Right lung (tissue), 5 donors: Measurements from ENCODE around the gene CTRB2. TPM values are rescaled to one million over a fixed set of nuclear protein-coding genes. Genes with fewer than 3 reads are reported as not detected.
"Not testable (repeated sequence)": the region's sequence is repeated elsewhere in the genome, so short reads cannot be mapped to it uniquely, and the experiment has no call there.

ENCODE experiments used
- DNase-seq, 2 donors: peaks; one replicate each; pipeline ENCODE4 v3.0.0-alpha.2; 2013
- polyA plus RNA-seq, 5 donors: library from polyadenylated mRNA; unstranded; fragments of 120-200 nt; gene quantifications; one replicate each; pipeline versions ENCODE4 v1.2.1 to v1.2.3, GENCODE V29; 2013; ENCODE audit warnings: inconsistent platforms in 1 of 5, low replicate concordance in 1 of 5; ENCODE audit not compliant: insufficient read length in 5 of 5, insufficient read depth in 1 of 5

CTRB2 gene
- polyA plus RNA-seq, 5 donors: not detected

DNA sequence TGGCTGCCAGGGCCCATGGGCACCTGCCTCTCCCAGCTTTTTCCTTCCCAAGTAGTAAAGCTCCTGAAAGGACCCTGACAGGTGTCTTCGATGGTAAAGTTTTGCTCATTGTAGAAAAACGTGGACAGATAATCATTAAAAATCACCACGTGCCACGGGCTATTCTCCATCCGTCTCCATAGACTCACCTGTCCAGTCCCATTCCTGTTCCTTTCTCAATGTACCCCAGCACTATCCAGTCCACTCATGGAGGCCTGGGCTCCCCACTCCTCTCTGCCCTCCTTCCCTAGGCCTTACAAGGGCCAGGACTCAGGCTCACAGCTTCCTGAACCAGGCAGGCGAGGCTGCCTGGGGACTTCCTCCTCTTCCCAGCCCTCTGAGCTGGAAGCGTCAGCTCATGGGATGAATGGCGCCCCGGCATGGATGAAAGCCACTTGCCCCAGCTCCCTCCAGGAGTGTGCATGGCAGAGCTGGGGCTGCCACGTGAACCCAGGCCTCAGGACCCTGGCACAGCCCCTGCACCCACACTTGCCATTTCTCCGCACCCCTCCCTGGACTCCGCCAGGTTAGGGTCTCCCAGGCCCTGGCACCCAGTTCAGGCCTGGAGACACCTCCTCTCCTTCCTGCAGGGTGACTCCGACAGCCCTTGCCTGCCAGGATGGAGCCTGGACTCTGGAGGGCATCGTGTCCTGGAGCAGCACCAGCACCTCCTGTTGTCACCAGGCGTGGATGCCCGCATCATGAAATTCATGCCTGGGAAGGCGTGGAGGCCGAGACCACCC, 20.6 kb upstream of the CTRB2 start:
- no peak for DNase-seq

DNA sequence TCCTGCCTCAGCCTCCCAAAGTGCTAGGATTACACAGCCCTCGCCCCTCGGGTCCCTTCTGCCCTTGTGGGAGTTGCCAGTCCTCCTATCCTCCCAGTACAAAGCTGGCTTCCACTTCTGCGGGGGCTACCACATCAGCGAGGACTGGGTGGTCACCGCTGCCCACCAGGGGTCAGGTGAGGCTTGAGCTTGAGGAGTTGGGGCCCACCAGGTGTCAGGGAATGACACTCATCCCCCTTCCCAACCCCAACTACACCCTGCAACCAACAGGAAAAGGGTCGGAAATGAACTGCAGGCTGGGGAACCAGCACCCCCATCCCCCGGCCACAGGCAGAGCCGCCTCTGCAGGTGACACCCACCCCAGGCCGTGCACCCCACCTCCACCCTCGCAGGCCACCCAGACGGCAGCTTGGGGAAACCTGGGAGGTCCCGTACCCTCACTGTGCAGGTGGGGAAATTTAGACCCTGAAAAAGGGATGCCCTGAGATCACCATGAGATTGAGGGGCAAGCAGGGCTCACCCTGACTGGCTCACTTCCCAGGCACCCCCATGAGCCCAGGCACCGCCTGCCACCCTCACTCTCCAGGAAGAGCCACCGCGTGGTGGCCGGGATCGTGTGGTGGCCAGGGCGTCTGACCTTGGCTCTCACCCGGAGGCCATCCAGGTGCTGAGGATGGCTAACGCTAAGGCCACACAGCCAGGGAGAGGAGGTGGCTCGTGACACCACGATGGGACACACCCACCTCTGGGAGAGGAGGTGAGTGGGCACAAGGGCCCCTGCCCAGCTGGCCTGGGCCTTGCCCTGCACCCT, 19.8 kb upstream of the CTRB2 start:
- DNase-seq: no peak

DNA sequence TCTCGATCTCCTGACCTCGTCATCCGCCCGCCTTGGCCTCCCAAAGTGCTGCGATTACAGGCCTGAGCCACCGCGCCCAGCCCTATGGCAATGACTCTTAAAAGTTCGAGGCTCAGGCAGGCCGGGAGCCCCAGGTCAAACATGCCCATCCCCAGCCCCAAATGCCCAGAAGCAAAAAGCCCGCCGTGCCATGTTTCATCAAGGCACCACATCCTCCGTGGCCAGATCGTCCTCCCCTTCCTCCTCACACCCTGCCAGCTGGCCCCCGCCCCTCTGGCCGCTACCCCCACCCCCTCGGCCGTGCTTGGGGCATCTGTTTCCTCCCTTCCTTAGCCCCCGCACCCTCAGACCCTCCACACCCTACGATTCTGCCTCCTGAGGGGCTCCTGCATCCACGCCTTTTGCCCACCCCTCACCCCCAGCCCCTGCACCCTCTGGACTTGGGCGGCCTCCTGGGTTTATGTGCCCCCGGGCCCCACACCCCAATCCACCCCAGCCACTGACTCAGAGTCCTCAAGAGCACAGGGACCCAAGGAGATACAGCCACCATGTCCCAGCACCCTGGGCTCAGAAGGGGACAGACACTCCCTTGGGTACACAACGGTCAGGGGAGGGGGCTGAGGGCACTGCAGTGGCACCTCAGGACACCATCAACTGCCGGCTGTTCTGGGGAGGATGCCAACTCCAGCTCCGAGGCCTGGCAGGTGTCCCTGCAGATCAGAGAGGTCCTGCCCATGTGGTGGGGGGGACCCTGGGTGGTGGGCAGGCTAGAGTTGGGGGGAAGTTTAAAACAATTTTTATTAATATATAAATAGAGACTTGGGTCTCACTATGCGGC, 18.9 kb upstream of the CTRB2 start:
- DNase-seq: no peak

DNA sequence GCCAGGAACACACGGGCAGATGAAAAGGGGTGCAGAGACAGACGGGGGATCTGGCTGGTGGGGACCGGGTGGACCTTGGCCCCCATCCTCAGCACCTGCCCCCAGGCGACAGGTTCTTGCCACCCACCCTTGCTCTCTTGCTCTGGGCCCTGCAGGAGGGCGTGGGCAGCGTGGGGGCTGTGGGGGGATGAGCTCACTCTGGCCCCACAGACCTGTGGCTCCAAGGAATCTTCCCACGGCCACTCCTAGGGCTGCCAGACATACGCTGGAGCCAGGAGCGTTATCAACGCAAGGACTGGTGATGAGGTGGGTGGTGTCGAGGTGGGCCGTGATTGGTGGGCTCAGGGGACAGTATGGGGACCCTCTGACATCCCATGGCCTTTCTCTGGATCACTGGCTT, 18.1 kb upstream of the CTRB2 start:
- no peak for DNase-seq

DNA sequence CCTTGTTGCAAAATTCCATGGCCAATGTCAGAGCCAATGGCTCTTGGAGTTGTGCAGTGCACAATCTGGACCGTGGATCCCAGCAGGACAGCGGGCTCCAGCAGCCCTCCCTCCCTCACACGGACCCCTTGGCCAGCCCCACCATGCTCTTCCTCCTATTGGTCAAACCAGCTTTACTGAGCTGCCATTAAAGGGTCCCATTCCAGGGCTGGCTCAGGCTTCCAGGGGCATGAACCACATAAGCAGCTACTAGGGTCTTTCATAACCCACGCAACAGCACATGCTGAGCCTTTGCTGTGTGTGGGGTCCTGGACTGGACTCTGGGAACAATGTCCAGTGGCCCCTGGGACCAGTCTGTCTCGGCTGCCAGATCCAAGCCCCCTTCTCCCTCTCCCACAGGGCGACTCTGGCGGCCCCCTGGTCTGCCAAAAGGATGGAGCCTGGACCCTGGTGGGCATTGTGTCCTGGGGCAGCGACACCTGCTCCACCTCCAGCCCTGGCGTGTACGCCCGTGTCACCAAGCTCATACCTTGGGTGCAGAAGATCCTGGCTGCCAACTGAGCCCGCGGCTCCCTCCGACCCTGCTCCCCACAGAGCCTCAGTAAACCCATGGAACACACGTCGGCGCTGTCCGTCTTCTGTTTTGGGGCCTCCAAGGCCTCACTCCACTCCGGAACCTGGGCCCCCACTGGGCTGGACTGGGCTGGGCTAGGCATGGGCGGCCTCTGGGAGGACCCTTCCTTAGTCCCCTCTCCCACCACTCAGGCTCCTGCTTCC, 17.5 kb upstream of the CTRB2 start:
- no peak for DNase-seq

DNA sequence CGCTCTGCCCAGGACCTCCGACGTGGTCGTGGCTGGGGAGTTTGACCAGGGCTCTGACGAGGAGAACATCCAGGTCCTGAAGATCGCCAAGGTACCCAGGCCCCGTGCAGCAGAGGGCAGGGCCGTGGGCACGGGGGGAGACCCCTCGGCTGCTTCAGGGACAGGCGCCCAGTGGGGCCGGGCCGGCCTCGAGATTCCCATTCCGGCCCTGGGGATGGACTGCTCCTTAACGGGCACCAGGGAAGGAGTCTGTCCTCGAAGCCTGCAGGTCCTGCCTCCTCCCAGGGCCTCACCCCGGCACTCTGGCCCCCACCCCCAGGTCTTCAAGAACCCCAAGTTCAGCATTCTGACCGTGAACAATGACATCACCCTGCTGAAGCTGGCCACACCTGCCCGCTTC, 16.2 kb upstream of the CTRB2 start:
- not testable (repeated sequence) for DNase-seq

DNA sequence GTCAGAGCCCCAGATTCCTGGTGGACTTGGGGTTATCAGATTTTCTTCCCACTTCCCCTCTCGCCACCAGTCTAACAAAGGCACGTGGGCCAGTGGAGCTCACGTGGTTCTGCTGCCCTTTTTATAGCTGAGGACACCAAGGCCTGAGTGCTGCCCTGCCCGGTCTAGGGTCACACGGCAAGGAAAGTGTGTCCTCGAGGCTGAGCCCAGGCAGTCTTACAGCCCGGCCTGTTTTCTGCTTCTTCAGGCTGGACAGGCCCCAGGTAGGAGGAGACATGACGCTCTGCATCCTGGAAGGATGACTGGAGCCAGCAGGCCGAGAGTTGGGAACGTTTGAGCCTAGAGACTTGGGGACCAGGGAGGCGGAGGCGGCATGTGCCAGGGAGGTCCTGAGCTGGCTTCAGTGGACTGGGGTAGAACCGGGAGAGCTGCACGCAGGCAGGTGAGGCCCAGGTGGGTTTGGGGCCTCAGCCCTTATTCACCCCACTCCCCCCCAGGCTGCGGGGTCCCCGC, 15.4 kb upstream of the CTRB2 start:
- no peak for DNase-seq

DNA sequence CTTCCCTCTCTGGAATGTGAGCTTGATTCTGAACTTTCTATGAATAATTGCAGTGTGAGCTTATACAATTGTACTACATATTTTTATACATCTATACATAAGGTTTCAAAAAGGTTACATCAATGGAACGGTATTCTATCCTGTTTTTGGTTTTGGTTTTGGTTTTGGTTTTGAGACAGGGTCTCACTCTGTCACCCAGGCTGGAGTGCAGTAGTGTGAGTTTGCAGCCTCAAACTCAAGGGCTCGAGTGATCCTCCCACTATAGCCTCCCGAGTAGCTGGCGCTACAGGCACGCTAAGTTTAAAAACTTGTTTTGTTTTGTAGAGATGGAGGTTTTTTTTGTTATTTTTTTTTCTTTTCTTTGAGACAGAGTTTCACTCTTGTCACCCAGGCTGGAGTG, 12.9 kb upstream of the CTRB2 start:
- no peak for DNase-seq

DNA sequence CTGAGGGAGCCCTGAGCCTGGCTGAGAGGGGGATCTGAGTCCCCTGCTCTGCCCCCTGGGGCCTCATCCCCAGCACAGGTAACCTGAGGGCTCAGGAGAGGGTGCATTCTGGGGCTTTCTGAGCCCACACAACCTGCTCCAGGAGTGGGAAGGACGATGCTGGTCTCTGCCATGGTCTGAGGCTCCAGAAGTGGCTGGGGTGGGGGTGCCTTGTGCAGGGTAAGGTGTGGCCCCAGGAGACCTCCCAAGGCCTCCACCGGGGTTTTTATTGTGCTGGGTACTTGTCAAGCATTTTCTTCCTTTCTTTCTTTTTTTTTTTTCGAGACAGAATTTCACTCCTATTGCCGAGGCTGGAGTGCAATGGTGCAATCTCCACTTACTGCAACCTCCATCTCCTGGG, 12.1 kb upstream of the CTRB2 start:
- no peak for DNase-seq

DNA sequence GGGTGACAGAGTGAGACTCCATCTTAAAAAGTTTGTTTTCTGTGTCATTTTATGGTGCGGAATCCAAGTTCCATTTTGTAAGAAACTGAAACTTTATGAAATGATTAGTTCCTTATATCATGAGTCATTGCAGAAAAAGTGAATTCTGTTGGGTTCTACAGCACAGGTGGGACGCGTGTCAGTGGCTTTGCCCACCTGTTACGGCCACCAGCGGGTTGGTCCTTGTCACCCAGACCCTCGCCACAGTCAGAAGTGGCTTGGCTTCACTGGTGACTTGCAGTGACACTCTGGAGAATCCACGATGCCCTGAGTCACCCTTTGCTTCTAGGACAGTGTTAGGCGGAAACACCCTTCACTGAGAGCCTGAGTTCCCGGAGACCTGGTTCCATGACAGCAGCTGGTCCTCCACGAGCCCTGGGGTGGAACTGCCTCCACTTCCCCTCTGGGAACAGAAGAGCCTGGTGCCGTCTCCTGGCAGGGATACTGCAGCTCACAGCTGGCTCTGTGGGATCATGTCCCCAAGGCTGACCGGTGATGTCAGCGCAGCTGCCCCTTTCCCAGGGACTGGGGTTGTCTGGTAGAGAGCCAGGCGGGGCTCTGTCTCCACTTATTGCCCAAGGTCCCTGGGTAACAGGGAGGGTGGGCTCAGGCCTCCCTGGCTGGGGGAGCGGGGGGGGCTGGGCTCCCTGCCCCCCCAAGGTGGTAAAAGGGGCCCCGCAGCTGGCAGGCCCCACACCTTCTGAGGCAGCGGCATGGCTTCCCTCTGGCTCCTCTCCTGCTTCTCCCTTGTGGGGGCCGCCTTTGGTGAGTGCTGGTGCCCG, 11.5 kb upstream of the CTRB2 start, which contains the start of gene CTRB1:
Gene CTRB1 (plus strand): TSS at position 733 of the 821 bp plus-strand sequence. CDS start 20 bp downstream, at position 753.
- no peak for DNase-seq

DNA sequence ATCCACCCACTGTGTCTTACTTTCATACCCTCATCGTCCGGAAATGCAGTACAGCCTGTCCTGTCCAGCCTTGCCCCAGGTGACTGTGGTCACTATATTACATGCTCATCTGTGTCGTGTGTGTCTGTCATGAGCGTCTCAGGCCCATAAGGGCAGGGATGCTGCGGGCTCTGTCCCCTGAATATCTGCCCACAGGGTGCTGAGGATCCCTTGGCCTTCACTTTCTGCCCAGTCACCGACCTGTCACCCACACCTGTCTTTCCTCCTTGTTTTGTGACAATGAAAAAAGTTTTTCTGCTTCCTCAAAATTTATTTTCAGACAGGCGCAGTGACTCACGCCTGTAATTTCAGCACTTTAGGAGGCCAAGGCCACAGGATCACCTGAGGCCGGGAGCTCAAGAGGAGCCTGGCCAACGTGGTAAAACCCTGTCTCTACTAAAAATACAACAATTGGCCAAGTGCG, 10.5 kb upstream of the CTRB2 start:
- DNase-seq: no peak

DNA sequence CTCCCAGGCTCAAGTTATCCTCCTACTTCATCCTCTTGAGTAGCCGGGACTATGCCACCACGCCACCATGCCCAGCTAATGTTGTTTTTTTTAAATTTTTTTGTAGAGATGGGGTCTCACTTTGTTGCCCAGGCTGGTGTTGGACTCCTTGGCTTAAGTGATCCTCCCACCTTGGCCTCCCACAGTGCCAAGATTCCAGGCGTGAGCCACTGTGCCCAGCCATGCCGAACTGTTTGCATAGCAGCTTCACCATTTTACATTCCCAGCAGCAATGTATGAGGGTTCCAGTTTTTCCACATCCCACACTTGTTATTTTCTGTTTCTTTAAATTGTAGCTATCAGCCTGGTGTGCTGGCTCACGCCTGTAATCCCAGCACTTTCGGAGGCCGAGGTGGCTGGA, 9.6 kb upstream of the CTRB2 start:
- no peak for DNase-seq

DNA sequence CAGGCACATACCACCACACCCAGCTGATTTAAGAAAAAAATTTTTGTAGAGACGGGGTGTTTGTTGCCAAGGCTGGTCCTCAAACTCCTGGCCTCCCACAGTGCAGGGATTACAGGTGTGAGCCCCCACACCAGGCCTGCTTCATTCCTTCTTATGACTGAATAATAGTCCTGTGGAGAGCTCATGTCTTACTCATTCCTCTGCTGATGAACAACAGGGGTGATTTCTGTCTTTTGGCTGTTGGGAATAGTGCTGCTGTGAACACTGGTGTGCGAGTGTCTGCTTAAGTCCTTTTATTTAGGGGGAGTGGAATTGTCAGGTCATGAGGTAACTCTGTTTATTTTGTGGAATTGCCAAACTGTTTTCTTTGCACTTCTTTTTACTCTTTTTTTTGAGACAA, 9.2 kb upstream of the CTRB2 start:
- no peak for DNase-seq

DNA sequence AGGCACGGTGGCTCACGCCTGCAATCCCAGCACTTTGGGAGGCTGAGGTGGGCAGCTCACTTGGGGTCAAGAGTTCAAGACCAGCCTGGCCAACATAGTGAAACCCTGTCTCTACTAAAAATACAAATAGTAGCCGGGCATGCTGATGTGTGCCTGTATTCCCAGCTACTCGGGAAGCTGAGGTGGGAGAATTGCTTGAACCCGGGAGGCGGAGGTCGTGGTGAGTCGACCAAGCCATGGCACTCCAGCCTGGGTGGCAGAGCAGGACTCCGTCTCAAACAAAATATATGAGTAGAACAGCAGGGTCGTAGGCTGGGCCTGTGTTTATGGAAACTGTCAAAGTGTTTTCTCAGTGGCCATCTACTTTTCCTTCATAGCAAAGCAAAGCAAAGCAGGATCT, 4.3 kb upstream of the CTRB2 start:
- not testable (repeated sequence) for DNase-seq

DNA sequence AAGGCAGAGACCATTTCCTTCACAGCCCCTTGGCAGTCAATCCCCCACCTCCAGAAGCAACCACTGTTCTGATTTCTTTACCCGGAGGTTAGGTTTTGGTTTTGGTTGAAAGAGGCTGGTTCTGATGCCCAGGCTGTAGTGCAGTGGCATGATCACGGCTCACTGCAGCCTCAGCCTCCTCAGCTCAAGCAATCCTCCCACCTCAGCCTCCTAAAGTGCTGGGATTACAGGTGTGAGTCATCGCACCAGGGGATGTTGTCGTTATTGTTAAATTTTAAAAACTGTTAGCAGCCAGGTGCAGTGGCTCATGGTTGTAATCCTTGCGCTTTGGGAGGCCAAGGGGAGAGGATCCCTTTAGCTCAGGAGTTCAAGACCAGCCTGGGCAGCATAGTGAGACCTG, 3.0 kb upstream of the CTRB2 start:
- no peak for DNase-seq

DNA sequence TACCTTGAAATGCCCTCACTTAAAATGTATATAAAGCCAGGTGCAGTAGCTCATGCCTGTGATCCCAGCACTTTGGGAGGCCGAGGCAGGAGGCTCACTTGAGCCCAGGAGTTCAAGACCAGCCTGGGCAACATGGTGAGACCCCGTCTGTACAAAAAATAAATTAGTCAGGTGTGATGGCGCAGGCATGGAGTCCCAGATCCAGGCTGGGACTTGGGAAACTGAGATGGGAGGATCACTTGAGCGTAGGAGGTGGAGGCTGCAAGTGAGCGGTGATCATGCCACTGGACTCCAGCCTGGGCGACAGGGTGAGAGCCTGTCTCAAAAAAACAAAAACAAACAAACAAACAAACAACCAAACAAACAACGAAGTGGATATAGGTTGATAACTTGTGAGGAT, 2.6 kb upstream of the CTRB2 start:
- DNase-seq: not testable (repeated sequence)

DNA sequence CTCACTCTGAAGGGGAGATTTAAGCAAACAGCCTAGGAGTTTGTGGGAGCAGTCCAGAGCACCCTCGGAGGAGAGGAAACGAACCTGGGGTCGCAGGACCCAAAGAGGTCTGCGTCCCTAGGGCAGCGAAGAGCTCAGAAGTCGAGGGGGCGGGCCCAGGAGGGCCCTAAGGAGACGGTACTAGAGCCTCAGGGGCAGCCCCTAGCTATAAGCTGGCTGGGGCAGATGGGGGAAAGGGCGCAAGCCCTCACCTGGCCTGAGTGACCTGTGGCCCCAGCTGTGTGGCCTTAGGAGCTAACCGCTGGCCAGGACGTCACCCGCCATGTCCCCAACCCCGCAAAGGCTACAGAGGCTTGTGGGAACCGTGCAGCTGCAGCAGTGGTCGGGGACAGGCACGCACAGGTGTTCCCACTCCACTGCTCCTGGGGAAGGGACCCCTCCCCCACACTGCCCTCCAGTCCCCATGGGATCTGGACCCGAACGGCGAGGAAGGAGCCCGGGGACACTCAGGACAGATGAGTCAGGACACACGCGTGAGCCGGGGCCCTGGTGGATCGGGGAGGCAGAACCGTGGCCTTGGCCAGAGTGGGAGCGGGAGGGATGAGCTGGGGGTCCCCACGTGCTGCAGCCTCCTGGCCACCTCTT, 2.0 kb upstream of the CTRB2 start:
- no peak for DNase-seq

DNA sequence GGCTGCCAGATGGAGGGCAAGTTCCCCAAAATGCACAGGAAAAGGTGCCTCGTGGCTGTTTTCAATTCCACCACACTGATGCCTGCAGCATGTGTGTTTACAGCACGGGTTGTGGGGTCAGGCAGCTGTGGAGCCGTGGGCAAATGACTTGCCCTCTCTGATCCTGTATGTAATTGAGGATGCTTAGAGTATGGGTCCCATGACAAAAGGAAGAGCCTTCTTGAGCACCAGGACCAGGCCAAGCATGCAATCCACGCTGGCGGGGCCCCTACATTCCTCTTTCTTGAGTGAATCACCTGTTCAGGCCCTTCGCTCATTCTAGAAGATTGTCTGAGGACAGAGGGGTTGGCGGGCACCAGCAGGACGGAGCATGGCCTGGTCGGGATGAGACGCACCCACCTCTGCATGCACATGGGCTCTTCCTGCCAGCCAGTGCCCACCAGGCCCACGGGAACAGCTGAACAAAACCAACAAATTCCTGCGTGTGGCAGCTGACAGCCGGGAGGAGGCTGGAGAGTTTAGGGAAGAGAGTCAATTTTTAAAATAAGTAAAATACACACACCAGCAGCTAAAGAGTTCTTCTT, 1.4 kb upstream of the CTRB2 start:
- DNase-seq: no peak

DNA sequence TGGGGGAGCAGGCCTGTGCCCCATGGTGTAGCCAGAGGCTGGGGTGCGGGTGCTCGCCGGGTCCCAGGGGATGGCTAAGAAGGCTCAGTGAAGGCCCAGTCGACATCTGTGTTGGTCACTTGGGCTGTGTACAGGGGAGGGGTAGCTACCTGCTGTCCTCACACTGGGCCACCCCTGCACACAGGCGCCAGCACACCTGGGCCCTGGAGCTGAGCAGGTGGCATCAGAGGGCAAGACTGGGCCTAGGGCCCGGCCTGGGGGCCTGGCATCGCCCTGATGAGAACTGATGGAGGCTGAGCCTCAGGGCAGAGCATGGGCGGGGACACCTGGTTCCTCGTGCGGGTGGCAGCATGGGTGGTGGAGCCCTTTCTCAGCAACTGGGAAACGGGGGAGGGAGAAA, 870 bp upstream of the CTRB2 start:
- no peak for DNase-seq
